HG02885 (cell line): ENCODE data around the gene ZIM2.

ENCODE experiments used
- ATAC-seq: cut with Tn5 transposase; IDR thresholded peaks from one replicate; pipeline ENCODE4 v1.9.1; 2021; ENCODE audit warnings: mild to moderate bottlenecking; ENCODE audit not compliant: unreplicated experiment, poor library complexity

ZIM2 gene

GRCh38 chr19:56813531-56813930 is 27.0 kb downstream of the ZIM2 start:
- no peak for ATAC-seq

- ATAC-seq = no peak
These were observed 29.0 kb downstream of the ZIM2 start for GRCh38 chr19:56811480-56811879.

GRCh38 chr19:56810260-56810659 is 30.3 kb downstream of the ZIM2 start:
- no peak for ATAC-seq

DNA sequence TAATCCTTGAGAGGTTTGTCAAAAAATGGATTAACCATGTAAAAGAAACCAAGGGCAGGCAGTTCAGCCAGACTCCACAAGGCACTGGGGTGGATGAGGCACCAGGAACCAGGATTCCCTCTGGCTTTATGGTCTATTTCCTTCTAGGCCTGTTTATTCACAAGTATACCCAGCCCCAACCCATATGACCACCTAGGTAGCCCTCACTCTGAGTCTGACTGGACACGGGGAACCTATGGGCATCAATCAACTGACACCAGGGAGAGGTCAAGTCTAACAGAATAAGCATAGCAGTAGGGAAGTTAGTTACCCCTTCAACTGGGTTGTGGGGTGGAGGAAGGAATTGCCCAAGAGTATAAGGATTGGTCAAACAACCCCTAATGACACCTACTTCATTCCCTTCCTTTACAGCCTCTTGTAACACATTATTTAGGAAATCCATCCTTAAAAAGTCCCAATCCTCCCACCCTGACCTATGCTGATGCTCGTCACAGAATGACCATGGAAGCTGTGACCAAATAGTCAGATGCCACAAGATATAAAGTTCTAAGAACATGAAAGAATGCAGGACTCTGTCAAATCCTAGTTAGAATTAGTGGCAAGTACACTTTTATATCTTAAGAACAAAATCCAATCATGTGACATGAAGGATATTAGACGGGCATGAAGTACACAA is 31.7 kb downstream of the ZIM2 start:
- ATAC-seq = no peak

GRCh38 chr19:56806639-56807038 is 33.9 kb downstream of the ZIM2 start:
- ATAC-seq = no peak

GRCh38 chr19:56778351-56778750 is 62.2 kb downstream of the ZIM2 start:
- ATAC-seq = no peak

DNA sequence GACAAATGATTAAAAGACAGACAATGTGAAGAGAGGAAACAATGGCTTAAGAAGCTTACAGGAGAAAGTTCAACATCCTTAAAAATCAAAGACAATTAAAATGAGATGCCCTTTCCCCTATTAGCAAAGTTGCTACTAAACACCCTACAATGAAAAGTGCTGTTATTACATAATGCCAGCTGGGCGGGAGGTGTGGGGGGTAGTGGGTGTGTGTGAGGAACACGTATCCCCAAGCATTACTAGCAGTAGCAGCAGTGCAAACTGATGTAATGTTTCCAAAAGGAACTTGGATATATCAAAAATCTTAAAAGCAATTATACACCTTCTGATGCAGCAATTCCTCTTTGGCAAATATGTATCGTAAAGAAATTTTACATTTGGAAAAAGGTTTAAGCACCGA is 70.9 kb downstream of the ZIM2 start:
- no peak for ATAC-seq

DNA sequence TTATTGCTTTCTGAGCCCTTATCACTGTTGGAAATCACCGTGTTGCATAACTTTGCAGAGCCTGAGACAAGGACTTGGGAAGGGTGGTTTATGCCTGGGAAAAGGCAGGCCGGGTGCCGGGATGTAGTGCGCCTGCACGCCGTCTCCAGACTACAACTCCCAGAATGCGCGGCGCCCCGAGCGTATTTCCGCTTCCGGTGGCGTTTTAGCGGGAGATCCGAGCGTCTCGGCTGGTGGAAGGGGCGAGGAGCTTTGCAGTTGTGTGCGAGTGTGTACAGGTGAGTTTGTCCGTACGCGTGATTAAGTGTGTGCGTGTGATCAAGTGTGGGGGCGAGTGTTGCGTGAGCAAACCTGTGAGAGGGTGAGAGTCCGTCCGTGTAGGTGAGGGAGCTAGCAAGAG is 75.4 kb downstream of the ZIM2 start:
- no peak for ATAC-seq

DNA sequence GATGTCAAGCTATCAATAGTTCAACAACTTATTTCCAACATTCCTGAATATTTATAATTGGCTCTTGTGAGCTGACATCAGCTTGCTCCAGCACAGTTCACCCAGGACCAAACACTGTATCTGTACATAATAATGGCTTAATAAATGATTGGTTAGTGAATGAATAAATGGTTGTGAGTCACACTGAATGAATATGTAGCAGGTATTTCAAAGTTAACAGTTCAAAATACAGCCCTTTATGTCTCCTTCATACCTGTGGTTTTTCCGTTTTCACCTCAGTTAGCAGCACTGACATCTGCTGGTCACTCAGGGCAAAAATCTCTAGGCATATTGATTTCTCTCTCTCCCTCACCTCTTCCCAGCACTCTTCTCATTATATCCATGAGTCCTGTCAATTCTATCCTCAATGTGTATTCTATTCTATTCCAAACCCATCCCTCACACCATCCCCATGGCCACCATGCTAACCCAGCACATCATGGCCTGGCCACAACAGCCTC is 76.3 kb downstream of the ZIM2 start:
- no peak for ATAC-seq

GRCh38 chr19:56760842-56761241 is 79.7 kb downstream of the ZIM2 start:
- no peak for ATAC-seq

- ATAC-seq = no peak
These were observed 81.0 kb downstream of the ZIM2 start for GRCh38 chr19:56759531-56759930.

- ATAC-seq = no peak
These were observed 89.4 kb downstream of the ZIM2 start for GRCh38 chr19:56751078-56751489.

DNA sequence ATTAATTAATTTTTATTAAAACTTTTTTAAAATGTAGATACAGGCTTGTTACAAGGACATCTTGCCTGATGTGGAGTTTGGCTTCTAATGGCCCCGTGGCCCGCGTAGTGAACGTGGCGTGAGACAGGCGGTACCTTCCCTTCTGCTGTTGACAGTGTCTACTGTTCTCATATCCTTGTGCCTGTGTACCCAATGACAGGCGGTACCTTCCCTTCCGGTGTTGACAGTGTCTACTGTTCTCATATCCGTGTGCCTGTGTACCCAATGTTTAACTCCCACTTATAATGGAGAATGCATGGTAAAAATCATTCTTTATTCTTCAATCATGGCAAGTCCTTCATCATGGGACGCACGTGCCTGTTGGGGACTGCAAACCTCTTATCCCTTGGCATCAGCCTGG is 89.9 kb downstream of the ZIM2 start:
- ATAC-seq = no peak

GRCh38 chr19:56748378-56748777 is 92.1 kb downstream of the ZIM2 start:
- no peak for ATAC-seq

DNA sequence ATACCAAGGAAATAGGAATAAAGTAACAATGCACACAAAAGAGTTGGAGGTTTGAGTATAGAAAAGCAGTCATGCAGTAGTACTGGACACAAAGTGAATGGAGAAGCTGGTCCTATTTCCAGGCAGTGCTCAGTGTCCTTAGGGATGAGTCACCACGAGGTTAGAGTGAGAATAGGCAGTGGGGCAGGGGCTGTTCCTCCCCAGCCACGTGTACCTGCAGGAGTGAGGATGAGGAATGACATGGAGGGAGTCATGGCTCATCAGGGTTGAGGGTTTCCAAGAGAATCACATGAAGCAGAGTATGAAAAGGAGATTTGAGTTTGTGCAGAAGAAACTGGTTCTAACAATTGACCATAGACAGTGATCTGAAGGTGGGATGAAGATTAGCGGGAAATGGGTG is 94.2 kb downstream of the ZIM2 start:
- no peak for ATAC-seq

GRCh38 chr19:56740501-56740900 is 100.0 kb downstream of the ZIM2 start:
- ATAC-seq = no peak

DNA sequence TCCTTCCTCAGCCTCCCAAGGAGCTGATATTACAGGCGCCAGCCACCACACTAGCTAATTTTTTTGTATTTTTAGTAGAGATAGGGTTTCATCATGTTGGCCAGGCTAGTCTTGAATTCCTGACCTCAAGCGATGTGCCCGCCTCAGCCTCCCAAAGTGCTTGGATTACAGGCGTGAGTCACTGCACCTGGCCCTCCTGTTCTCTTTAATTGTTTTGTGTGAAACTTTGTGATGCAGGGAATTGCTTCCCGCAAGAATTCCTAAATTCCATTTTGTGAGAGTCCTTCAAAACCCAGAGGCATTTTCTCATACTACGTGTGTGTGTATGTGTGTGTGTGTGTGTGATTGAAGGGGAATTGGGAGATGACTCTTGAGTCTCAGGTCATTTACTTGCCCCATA is 104.0 kb downstream of the ZIM2 start:
- no peak for ATAC-seq

DNA sequence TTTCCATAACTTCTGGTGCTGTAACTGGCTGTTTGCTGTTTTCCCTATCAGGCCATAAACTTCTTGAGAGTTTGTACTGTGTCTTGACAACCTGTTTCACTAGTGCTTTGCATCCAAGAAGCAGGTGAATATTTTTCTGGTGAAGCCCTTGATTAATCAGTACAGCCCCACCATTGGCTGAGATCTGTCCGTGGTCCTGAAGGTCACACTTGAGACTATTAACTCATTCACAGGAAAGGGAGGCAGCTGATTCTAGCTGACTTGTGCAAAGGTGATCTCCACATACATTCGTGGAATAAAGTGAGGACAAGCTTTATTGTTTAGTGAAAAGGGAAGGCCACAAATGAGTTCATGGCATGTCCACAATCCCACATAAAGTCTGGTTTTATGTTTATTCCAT is 107.5 kb downstream of the ZIM2 start:
- ATAC-seq = no peak

DNA sequence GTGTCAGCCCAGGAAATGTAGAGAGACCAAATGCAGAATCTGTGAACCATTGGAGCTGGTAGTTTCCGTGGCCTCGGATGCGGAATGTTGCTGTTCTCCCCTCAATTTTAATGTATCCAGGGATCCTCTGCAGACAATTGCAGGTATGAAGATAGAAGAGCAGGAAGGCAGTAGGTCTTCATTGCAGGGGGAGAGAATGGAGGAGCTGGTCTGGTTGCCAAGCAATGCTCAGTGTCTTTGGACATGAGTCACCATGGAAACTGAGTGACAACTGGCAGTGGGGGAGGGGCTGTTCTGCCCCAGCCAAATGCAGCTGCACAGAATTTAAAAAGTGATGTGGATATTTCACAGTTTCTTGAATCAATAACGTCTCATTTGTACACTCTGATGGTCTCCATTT is 112.8 kb downstream of the ZIM2 start:
- no peak for ATAC-seq

DNA sequence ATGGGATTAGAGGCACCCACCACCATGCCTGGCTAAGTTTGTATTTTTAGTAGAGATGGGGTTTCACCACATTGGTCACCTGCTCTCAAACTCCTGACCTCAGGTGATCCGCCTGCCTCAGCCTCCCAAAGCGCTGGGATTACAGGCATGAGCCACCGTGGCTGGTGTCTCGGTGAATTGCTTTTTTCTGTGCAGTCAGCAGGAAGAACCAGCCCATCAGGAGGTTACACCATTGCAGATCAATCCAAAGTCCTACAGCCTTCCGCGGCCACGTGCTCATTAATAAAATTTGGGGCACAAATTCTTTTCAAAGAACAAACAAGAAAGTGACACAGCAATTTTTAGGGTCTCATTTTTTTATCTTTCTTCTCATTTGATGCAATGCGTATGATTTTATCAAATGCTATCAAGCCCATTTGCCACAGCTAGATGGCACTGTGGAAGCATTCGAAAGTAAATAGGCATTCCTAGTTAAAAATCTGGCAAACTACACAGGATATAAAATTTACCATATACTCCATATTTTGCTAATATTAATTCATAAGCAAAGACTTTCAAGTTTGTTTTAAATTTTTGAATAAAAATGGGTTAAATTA is 114.6 kb downstream of the ZIM2 start:
- no peak for ATAC-seq
